GM12878 (cell line): ENCODE results near the gene TMEM163. TPM values are rescaled to one million over a fixed set of nuclear protein-coding genes. Genes with fewer than 3 reads are reported as not detected.

ENCODE experiments used
- ATAC-seq: fragments of 200-7000 bp; cut with Tn5 transposase; 3 replicates; pipeline ENCODE4 v1.9.1; 2020; ENCODE audit warnings: mild to moderate bottlenecking, moderate library complexity
- BruUV-seq: library from RNA; stranded (reverse); fragments of 400-500 nt; replicated peaks from 2 replicates; lab custom pipeline; 2021; lab: Mats Ljungman, UMichigan
- CTCF ChIA-PET: fragments of 300-600 bp; sonication (Branson Sonifier 250); formaldehyde crosslinking; extraction: SDS; loops from one replicate; lab custom pipeline; 2021; ENCODE audit warnings: inconsistent platforms; lab: Yijun Ruan, JAX
- POLR2A ChIA-PET: fragments of 350-600 bp; formaldehyde crosslinking; extraction: SDS; loops from one replicate; lab custom pipeline; 2021; ENCODE audit warnings: inconsistent platforms; lab: Charles Lee
- RAD21 ChIA-PET: fragments of 300-600 bp; sonication (Branson Sonifier 250); formaldehyde crosslinking; loops from one replicate; lab custom pipeline; 2023; ENCODE audit warnings: antibody characterized with exemption; ENCODE audit not compliant: unreplicated experiment; lab: Charles Lee
- SMC1A ChIA-PET: fragments of 300-600 bp; sonication (Branson Sonifier 250); formaldehyde crosslinking; loops from one replicate; lab custom pipeline; 2023; ENCODE audit not compliant: unreplicated experiment, uncharacterized antibody; lab: Charles Lee
- DNase-seq: peaks from one replicate; pipeline ENCODE4 v3.0.0-alpha.2; 2011; ENCODE audit warnings: low read depth, low spot score
- FAIRE-seq: peaks from 3 replicates; lab custom pipeline; 2011; peaks lifted over from hg19 to GRCh38; lab: Jason Lieb, UNC
- H2AFZ ChIP-seq: 2 replicates; pipeline ENCODE4 v1.6.0; 2011; ENCODE audit warnings: low read depth, low read length, control low read depth; ENCODE audit not compliant: control insufficient read depth
- H3K27ac ChIP-seq: 2 replicates; pipeline ENCODE4 v1.5.1; 2011; ENCODE audit warnings: control low read depth; ENCODE audit not compliant: control insufficient read depth, insufficient read depth
- H3K27me3 ChIP-seq, 2 experiments: replicated peaks in 1 of 2; 2 replicates each; pipeline versions ENCODE4 v1.6.0 to v1.6.1; 2011; ENCODE audit warnings: low read length in 1 of 2; ENCODE audit not compliant: control insufficient read depth in 2 of 2, insufficient read depth in 2 of 2
- H3K36me3 ChIP-seq, 2 experiments: 2 replicates each; pipeline ENCODE4 v1.5.1; 2011; ENCODE audit warnings: low read length in 1 of 2; ENCODE audit not compliant: control insufficient read depth in 2 of 2, insufficient read depth in 2 of 2
- H3K4me1 ChIP-seq: 2 replicates; pipeline ENCODE4 v1.6.1; 2011; ENCODE audit warnings: mild to moderate bottlenecking, low read length, moderate library complexity, mixed read lengths; ENCODE audit not compliant: control insufficient read depth, insufficient read depth
- H3K4me2 ChIP-seq: 2 replicates; pipeline ENCODE4 v1.6.0; 2011; ENCODE audit warnings: control low read depth; ENCODE audit not compliant: control insufficient read depth, insufficient read depth
- H3K4me3 ChIP-seq: fragments of 200-600 bp; sonication (generic); 2 replicates; pipeline ENCODE4 v1.5.1; 2016
- H3K79me2 ChIP-seq: 2 replicates; pipeline ENCODE4 v1.6.0; 2011; ENCODE audit warnings: low read length; ENCODE audit not compliant: control insufficient read depth, insufficient read depth
- H3K9ac ChIP-seq: 2 replicates; pipeline ENCODE4 v1.8.0; 2011; ENCODE audit warnings: low read length, control low read depth, mixed read lengths; ENCODE audit not compliant: control insufficient read depth, insufficient read depth
- H3K9me3 ChIP-seq: replicated peaks from 3 replicates; pipeline ENCODE4 v1.5.1; 2011; ENCODE audit warnings: mild to moderate bottlenecking, low read length; ENCODE audit not compliant: control insufficient read depth, insufficient read depth
- H4K20me1 ChIP-seq: 2 replicates; pipeline ENCODE4 v1.6.0; 2011; ENCODE audit not compliant: control insufficient read depth, insufficient read depth
- CBX3 ChIP-seq: fragments of 200-600 bp; sonication (generic); IDR thresholded peaks from 2 replicates; pipeline ENCODE4 v1.6.1; 2016; ENCODE audit warnings: low read depth, borderline replicate concordance
- HSF1 ChIP-seq: fragments of 150-350 bp; IDR thresholded peaks from 2 replicates; pipeline ENCODE4 v1.6.1; 2014; ENCODE audit warnings: mild to moderate bottlenecking, low read depth, low read length
- POLR2AphosphoS5 ChIP-seq: IDR thresholded peaks from 2 replicates; pipeline ENCODE4 v1.6.1; 2011; ENCODE audit warnings: mild to moderate bottlenecking, low read length, inconsistent platforms
- SMC3 ChIP-seq: IDR thresholded peaks from 2 replicates; pipeline ENCODE4 v1.6.1; 2011; ENCODE audit warnings: low read length, improper control_type of control experiment, borderline replicate concordance
- SREBF2 ChIP-seq: IDR thresholded peaks from 2 replicates; pipeline ENCODE4 v1.6.1; 2012; ENCODE audit warnings: mild to moderate bottlenecking, low read length
- USF2 ChIP-seq: IDR thresholded peaks from 2 replicates; pipeline ENCODE4 v1.6.1; 2011; ENCODE audit warnings: low read depth, low read length, improper control_type of control experiment, borderline replicate concordance
- WGBS: methylation state at CpG from one replicate; pipeline ENCODE4 v1.1.6; 2016; ENCODE audit warnings: low lambda C conversion rate; ENCODE audit not compliant: insufficient replicate concordance, insufficient coverage; ENCODE audit errors: missing lambda C conversion rate; 5-methylcytosine and 5-hydroxymethylcytosine counted together
- in situ Hi-C: fragments of 300-500 bp; cut with MboI; formaldehyde crosslinking; loops from 9 replicates; pipeline ENCODE4 v1.14.3; 2018; ENCODE audit warnings: mixed read lengths
- intact Hi-C: fragments of 100-400 bp; cut with micrococcal nuclease; formaldehyde crosslinking; loops from one replicate; pipeline ENCODE4 v1.14.2; 2022; ENCODE audit not compliant: unreplicated experiment
- polyA plus RNA-seq, 11 experiments: library from polyadenylated mRNA; depleted of rRNA in 4 of 11; unstranded in 6 of 11; stranded (reverse) in 5 of 11; fragments of >200 nt; fragmentation: Nextera tagmentation in 4 of 11; fragmentation: Illumina TruSeq in 1 of 11; extraction: Ambion mirVana in 4 of 11; extraction: Trizol in 1 of 11; gene quantifications; 1 replicate in 1 of 11; 2 replicates in 10 of 11; pipeline versions ENCODE4 v1.2.1 to v1.2.3, GENCODE V29; 2011 to 2016; ENCODE audit warnings: inconsistent platforms in 2 of 11, missing spikeins in 2 of 11, low read depth in 1 of 11
- total RNA-seq, 4 experiments: library from RNA; depleted of rRNA in 3 of 4; stranded (reverse); fragments of >200 nt in 3 of 4; fragmentation: Illumina TruSeq in 1 of 4; extraction: Trizol in 1 of 4; gene quantifications; 2 replicates each; pipeline versions ENCODE4 v1.2.1 to v1.2.3, GENCODE V29; 2013 to 2021

The TMEM163 gene
- total and polyA plus RNA-seq, 10 of the 15 experiments (the other 5 are each of a cell fraction or from before 2014, with no cell fraction given), result 0.05 to 0.11 (median 0.07) TPM; not detected in 4

DNA sequence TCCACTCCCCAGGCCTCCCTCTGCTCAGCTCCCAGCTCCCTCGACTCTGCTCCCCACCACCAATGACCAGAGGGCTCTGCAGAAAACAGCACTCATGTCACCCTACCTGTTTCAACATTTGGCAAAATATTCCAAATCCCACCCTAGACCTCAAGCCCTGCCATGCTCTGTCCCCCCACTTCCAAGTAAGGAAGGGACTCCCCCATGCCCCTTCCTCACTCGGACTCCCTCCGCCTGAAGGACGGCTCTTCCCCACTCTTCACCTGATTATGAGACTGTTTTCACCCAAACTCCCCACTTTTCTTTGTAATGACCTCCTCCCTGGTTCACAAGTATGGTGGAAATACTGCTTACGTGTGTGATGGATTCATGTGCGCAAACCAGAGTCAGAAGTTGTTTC is 256.5 kb downstream of the TMEM163 start:
- no peak for FAIRE-seq
- 68% methylated on average over 6 of the region's 6 CpGs for WGBS
- TF ChIP-seq HSF1 (no peak), SMC3 (no peak), USF2 (no peak), SREBF2 (no peak), POLR2AphosphoS5 (no peak), CBX3 (no peak)
- TF ChIP-seq, all 136 proteins: peak for 0

More for the DNA sequence above, 256.5 kb downstream of the TMEM163 start:
- Histone ChIP-seq H3K4me1 (no peaks in the 10 kb centered on the region), H3K4me2 (no peak overlapping the region), H3K36me3 (no peaks in the 10 kb centered on the region), H4K20me1 (no peaks in the 10 kb centered on the region), H3K9me3 (no peaks in the 10 kb centered on the region), H3K4me3 (no peak overlapping the region), H2AFZ (no peak overlapping the region), H3K27ac (no peak overlapping the region), H3K79me2 (no peaks in the 10 kb centered on the region), H3K27me3 (no peaks in the 10 kb centered on the region), H3K9ac (no peak overlapping the region)
- ATAC-seq (no peak), DNase-seq (no peak)
- no TSS peak for BruUV-seq
- SMC1A ChIA-PET, result interaction anchor here (0.6 kb wide), 1 partner anchor 577 kb away, joined by 3 read pairs; no protein-coding TSS in a partner anchor
- CTCF ChIA-PET, result interaction anchor here (2.5 kb wide), 1 partner anchor 11 kb away, joined by 18 read pairs; no protein-coding TSS in a partner anchor
- in situ Hi-C loops, result loop anchor here (5.0 kb wide), 1 partner anchor 435 kb away; no protein-coding TSS in a partner anchor
- intact Hi-C loops, result no loop called here
- RAD21 ChIA-PET, result no interaction called here
- POLR2A ChIA-PET, result no interaction called here
